Measurements from ENCODE around the gene CDAN1.
"Not testable (repeated sequence)": the region's sequence is repeated elsewhere in the genome, so short reads cannot be mapped to it uniquely, and the experiment has no call there.

CDAN1 gene, protein sequence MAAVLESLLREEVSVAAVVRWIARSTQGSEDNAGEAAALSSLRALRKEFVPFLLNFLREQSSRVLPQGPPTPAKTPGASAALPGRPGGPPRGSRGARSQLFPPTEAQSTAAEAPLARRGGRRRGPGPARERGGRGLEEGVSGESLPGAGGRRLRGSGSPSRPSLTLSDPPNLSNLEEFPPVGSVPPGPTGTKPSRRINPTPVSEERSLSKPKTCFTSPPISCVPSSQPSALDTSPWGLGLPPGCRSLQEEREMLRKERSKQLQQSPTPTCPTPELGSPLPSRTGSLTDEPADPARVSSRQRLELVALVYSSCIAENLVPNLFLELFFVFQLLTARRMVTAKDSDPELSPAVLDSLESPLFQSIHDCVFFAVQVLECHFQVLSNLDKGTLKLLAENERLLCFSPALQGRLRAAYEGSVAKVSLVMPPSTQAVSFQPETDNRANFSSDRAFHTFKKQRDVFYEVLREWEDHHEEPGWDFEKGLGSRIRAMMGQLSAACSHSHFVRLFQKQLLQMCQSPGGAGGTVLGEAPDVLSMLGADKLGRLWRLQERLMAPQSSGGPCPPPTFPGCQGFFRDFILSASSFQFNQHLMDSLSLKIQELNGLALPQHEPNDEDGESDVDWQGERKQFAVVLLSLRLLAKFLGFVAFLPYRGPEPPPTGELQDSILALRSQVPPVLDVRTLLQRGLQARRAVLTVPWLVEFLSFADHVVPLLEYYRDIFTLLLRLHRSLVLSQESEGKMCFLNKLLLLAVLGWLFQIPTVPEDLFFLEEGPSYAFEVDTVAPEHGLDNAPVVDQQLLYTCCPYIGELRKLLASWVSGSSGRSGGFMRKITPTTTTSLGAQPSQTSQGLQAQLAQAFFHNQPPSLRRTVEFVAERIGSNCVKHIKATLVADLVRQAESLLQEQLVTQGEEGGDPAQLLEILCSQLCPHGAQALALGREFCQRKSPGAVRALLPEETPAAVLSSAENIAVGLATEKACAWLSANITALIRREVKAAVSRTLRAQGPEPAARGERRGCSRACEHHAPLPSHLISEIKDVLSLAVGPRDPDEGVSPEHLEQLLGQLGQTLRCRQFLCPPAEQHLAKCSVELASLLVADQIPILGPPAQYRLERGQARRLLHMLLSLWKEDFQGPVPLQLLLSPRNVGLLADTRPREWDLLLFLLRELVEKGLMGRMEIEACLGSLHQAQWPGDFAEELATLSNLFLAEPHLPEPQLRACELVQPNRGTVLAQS

DNA sequence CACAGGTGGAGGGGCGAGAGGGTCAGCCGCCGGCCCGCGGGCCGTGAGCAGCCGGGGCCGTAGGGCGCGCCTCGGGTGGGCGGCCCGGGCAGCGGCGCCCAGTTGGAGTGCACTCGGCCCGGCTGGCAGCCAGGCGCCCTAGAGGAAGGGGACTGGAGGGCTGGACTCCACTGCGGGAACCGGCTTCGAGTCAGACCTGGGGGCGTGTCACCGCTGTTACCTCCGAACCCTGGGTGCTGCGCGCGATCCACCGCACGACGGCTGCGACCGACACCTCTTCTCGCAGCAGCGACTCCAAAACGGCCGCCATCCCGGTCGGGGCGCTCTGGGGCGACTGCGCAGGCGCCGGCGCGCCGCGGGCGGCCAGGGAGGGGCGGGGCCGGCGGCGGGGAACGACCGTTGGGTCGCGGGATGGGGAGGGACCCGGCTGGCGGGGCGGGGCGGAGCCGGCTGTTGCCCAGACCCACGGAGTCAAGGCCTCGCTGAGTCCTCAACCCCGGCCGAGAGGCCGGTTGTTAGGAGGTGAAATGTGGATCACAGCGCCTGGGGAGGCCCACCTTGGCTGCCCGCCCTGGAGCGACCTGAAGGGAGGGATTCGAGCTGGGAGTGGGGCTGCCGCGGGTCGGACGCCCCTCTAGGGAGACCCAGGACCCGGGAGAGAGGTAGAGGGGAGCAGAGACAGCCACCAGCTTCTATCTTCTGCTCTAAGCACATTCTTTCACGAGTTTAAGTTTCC lies at the start of gene CDAN1:
CDAN1 (minus strand) TSS at position 336 of the 736 bp plus-strand sequence; CDS start at position 310, 26 bp downstream.
- peak; percentile 70 for DNase-seq

DNA sequence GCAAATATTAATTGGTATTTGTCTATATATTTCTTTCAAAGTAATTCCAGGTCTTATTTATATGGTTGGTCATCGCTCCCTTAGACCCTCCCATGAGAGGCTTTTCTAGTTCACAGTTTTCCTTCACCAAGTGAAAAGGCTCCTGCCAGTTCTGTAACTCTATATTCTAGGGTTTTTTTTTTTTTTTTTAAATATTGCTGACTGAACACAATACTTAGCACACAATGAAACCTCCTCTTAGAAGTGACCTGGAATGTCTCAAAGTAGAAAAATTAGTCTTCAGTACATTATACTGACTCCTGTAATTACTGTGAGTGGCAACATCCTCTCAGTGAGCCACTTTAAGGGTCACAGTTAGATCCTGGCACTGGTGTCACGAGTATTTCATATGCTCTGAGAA lies 48.6 kb upstream of the CDAN1 start:
- no peak for DNase-seq

GRCh38 chr15:42784705-42785104 lies 47.8 kb upstream of the CDAN1 start:
- DNase-seq = no peak

- DNase-seq = no peak
Measured at GRCh38 chr15:42782716-42783115, 45.8 kb upstream of the CDAN1 start.

DNA sequence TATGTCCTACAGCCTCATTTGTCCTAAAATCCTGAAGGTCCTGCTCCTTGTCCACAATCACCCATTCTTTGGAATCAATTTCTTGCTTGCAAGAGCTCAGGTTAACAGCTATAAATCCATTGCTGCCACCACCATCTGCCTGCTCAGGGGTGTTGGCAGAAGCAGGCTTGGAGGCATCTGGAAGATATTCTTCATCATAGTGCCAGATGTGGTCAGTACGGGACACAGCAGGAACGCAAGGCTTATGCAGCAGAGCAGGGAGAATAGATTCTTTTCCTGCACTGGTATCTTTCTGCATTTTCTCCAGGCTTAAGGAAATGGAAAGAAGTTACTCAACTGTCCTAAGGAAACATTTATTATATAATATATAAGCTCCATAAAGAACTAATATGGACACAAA lies 38.5 kb upstream of the CDAN1 start:
- no peak for DNase-seq

DNA sequence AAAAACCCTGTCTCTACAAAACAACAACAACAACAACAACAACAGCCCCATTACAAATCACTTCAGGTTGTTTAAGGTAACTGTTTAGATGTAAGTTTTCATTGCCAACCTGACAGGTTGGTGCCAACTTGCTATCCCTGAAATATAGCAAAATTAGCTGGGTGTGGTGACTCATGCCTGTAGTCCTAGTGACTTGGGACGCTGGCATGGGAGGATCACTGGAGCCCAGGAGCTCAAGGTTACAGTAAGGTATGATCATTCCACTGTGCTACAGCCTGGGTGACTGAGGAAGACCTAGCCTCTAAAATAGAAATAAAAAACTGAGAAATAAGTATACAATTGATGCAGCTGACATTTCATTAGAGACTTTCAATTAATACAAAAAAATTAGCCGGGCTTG lies 36.0 kb upstream of the CDAN1 start:
- no peak for DNase-seq

GRCh38 chr15:42772144-42772543 lies 35.2 kb upstream of the CDAN1 start:
- no peak for DNase-seq

- not testable (repeated sequence) for DNase-seq
Measured at GRCh38 chr15:42766109-42766508, 29.2 kb upstream of the CDAN1 start.

GRCh38 chr15:42764154-42764731 lies 27.3 kb upstream of the CDAN1 start:
- DNase-seq = not testable (repeated sequence)

- DNase-seq = not testable (repeated sequence)
Measured at GRCh38 chr15:42761813-42762212, 24.9 kb upstream of the CDAN1 start.

GRCh38 chr15:42760759-42761158 lies 23.8 kb upstream of the CDAN1 start:
- DNase-seq = no peak

DNA sequence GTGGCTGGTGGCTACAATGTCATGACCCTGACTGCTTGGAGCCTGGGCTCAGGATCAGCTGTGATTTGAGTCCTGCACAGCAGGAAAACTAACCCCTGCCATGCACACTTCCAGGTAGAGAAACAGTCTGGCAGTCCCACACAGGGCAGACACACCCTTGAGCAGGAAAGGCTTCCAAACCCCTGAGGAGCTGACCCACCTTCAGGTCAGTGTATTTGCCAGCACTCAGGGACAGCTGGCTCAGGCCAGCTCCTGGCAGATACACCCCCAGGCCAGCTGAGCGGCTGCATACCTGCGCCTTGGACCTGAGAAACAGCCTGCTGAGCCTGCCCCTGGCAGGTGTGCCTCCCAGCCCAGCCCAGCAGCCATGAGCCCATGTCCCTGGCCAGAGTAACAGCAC lies 22.2 kb upstream of the CDAN1 start:
- no peak for DNase-seq

- DNase-seq = no peak
Measured at GRCh38 chr15:42750306-42750705, 13.4 kb upstream of the CDAN1 start.

DNA sequence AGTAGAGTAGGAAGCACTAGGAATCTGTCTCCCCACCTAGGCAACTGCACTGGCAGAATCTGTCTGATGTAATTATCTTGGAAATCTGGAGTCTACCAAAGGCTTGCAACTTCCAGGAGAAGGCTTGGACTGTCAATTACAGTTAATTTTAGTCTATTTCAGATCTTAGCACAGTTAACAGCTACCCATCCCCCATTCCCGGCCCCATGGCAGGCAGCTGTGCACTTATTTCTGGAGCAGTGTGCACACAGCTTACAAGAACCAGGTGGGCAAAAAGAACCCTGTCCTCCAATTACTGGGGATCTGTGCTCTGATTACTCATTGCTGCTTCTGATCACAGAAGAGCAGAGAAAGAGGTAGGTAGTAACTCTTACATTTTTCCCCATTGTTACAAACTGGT lies 12.3 kb upstream of the CDAN1 start:
- no peak for DNase-seq

DNA sequence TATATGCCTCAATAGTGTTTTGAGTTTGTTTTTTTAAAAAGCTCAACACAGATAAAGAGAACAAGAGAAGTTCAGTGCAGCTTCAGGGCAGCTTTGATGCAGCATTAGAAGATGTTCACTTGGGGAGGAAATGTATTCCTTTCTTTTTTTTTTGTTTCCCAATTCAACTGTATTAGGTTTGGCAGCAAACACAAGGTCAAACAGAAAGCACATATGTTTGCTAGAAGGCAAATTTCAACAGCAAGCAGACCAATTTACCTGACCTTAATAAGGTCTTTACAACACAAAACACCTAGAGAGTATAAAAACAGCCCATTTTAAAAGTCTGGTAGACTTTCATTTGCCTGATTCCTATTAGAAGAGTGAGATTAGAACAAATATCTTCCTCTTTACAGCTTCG lies 7.3 kb upstream of the CDAN1 start:
- no peak for DNase-seq

DNA sequence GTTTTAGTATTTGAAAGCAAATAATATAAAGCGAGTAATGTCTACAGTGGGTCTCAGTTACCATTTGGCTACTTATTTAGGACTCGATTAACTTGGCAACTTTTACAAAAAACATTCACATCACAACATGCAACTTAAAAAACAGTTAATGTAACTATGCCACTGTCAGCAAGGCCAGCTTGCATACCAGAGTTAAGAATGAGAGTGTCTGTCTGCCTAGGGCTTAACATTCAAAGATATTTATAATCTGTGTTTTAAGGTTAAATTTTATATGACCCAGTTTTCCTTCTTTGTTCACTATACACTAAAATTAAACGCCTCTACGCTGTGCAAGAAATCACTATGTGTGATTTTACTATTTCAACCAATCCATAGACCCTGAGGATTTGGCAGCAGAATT lies 5.2 kb upstream of the CDAN1 start:
- no peak for DNase-seq

DNA sequence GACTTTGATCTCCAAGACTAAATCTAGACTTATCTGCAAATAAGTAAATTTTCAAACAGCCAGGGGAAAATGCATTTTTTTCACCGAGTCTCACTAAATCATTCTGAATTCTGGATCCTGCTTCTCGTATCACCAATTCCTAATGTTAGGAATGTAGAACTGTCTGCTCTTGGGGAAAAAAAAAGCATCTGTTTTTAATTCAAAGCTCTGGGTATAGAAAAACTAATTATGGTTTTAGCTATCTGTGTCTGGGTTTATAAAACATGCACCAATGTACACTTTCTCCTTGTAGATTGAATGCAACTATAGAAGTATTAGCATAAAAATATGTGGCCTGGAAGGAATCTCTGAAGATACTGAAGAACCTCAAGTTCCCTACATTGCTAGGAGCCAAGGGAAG lies 4.8 kb upstream of the CDAN1 start:
- no peak for DNase-seq

- DNase-seq = no peak
Measured at GRCh38 chr15:42737529-42738328, 801 bp upstream of the CDAN1 start.

- DNase-seq = no peak
Measured at GRCh38 chr15:42736178-42736792, 643 bp downstream of the CDAN1 start.

DNA sequence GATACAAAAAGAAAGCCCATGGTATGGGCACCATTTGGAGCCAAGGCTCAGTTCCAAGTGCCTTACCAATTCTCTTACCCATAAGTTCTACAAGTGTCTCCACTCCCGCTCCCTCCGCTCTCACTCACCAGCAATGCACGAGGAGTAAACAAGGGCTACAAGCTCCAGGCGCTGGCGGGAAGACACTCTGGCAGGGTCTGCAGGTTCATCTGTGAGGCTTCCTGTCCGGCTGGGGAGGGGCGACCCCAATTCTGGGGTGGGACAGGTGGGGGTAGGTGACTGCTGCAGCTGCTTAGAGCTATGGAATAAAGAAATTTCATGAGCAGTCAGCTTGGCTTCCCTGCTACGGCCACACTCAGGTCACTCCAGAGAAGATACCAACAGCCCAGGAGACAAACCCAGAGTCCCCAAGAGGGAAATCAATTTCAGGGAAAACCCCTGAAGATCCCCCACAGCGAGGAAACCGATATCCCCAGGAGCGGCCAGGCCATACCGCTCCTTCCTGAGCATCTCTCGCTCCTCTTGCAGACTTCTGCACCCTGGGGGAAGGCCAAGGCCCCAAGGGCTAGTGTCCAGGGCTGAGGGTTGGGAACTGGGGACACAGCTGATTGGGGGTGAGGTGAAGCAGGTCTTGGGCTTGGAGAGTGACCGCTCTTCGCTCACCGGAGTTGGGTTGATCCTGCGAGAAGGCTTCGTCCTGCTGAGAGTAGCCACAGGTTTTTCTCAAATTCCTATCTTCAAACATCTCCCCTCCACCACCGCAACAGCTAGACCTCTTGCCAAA lies 1.4 kb downstream of the CDAN1 start:
- DNase-seq = no peak

All from NCI-H1092 treated with DMSO at 0.1 percent for 48 hours (cell line).